H1 (cell line): ENCODE measurements around the gene RMRP. TPM values are rescaled to one million over a fixed set of nuclear protein-coding genes. Genes with fewer than 3 reads are reported as not detected.
A peak's percentile ranks its signal among the peaks of the same experiment; 100 is the strongest.

Source experiments
- CTCF ChIA-PET: fragments of 300-600 bp; sonication (Branson Sonifier 250); formaldehyde crosslinking; loops from one replicate; lab custom pipeline; 2021; ENCODE audit not compliant: partially characterized antibody; lab: Charles Lee
- POLR2A ChIA-PET: fragments of 300-600 bp; sonication (Branson Sonifier 250); formaldehyde crosslinking; loops from one replicate; lab custom pipeline; 2021; ENCODE audit warnings: inconsistent platforms; ENCODE audit not compliant: partially characterized antibody; lab: Charles Lee
- DNase-seq, 2 experiments: peaks; one replicate each; pipeline versions ENCODE4 v3.0.0 to v3.0.0-alpha.2; 2010 to 2022; ENCODE audit warnings: low spot score in 2 of 2, low read depth in 1 of 2, mixed read lengths in 1 of 2
- FAIRE-seq: peaks from 2 replicates; lab custom pipeline; 2011; peaks lifted over from hg19 to GRCh38; lab: Jason Lieb, UNC
- H2AFZ ChIP-seq: 2 replicates; pipeline ENCODE4 v1.8.1; 2012; ENCODE audit warnings: low read length, inconsistent platforms
- H2AK5ac ChIP-seq: 2 replicates; pipeline ENCODE4 v1.6.1; 2013; ENCODE audit warnings: low read depth, low read length
- H2BK120ac ChIP-seq: replicated peaks from 2 replicates; pipeline ENCODE3; 2013; ENCODE audit warnings: low read depth, low read length, inconsistent platforms
- H2BK12ac ChIP-seq: 2 replicates; pipeline ENCODE4 v1.6.1; 2013; ENCODE audit warnings: low read depth, low read length
- H2BK15ac ChIP-seq: 2 replicates; pipeline ENCODE4 v1.6.1; 2013; ENCODE audit warnings: low read length
- H2BK20ac ChIP-seq: 2 replicates; pipeline ENCODE4 v1.6.1; 2013; ENCODE audit warnings: low read length
- H2BK5ac ChIP-seq: 2 replicates; pipeline ENCODE4 v1.6.1; 2013; ENCODE audit warnings: low read depth, low read length
- H3K14ac ChIP-seq: 2 replicates; pipeline ENCODE4 v1.6.1; 2013; ENCODE audit warnings: inconsistent platforms; ENCODE audit not compliant: insufficient read length
- H3K18ac ChIP-seq: 2 replicates; pipeline ENCODE4 v1.6.1; 2013; ENCODE audit warnings: low read length; ENCODE audit errors: extremely low read depth
- H3K23ac ChIP-seq: 2 replicates; pipeline ENCODE4 v1.6.1; 2013; ENCODE audit warnings: inconsistent platforms; ENCODE audit not compliant: insufficient read length
- H3K23me2 ChIP-seq: 2 replicates; pipeline ENCODE4 v1.6.1; 2013; ENCODE audit warnings: low read depth, low read length
- H3K27ac ChIP-seq: 2 replicates; pipeline ENCODE4 v1.6.1; 2011; ENCODE audit warnings: low read depth, low read length, inconsistent platforms
- H3K27me3 ChIP-seq, 4 experiments: replicated peaks in 1 of 4; 1 replicate in 1 of 4; 2 replicates in 3 of 4; pipeline versions ENCODE4 v1.6.1 to v1.8.1; 2011 to 2013; ENCODE audit warnings: low read length in 3 of 4, mild to moderate bottlenecking in 3 of 4, inconsistent platforms in 2 of 4, mixed read lengths in 2 of 4, moderate library complexity in 1 of 4; ENCODE audit not compliant: control insufficient read depth in 3 of 4, insufficient read depth in 3 of 4; ENCODE audit errors: extremely low read depth in 1 of 4
- H3K36me3 ChIP-seq, 4 experiments: 2 replicates each; pipeline versions ENCODE4 v1.6.1 to v1.8.1; 2011 to 2013; ENCODE audit warnings: mild to moderate bottlenecking in 4 of 4, low read length in 3 of 4, moderate library complexity in 2 of 4, control low read depth in 1 of 4, inconsistent platforms in 1 of 4; ENCODE audit not compliant: insufficient read depth in 4 of 4, control insufficient read depth in 2 of 4
- H3K4ac ChIP-seq: replicated peaks from 2 replicates; pipeline ENCODE3; 2013; ENCODE audit warnings: low read length, low read depth, mixed read lengths, inconsistent platforms; ENCODE audit not compliant: insufficient read length
- H3K4me1 ChIP-seq, 4 experiments: replicated peaks in 1 of 4; 1 replicate in 1 of 4; 2 replicates in 3 of 4; pipeline versions ENCODE4 v1.6.1 to v1.8.1; 2011 to 2013; ENCODE audit warnings: low read length in 3 of 4, inconsistent platforms in 2 of 4, mixed read lengths in 1 of 4; ENCODE audit not compliant: insufficient read depth in 4 of 4, control insufficient read depth in 3 of 4
- H3K4me2 ChIP-seq, 2 experiments: 2 replicates each; pipeline versions ENCODE4 v1.6.1 to v1.8.1; 2011 to 2013; ENCODE audit warnings: low read depth in 2 of 2, low read length in 2 of 2, control low read depth in 1 of 2, inconsistent platforms in 1 of 2, mild to moderate bottlenecking in 1 of 2; ENCODE audit not compliant: insufficient read depth in 1 of 2
- H3K4me3 ChIP-seq, 4 experiments: fragments of 200-600, 300-600 bp in 1 of 4; sonication (generic), shearing (Covaris generic), sonication (Bioruptor Twin) in 1 of 4; 2 replicates each; pipeline versions ENCODE4 v1.5.1 to v1.8.1; 2011 to 2016; ENCODE audit warnings: low read length in 4 of 4, low read depth in 3 of 4, control low read depth in 2 of 4, inconsistent platforms in 2 of 4, mild to moderate bottlenecking in 2 of 4, mixed read lengths in 1 of 4, moderate library complexity in 1 of 4; ENCODE audit not compliant: insufficient read depth in 2 of 4; ENCODE audit errors: extremely low read depth in 1 of 4
- H3K56ac ChIP-seq: replicated peaks from 2 replicates; pipeline ENCODE3; 2013; ENCODE audit warnings: low read depth, mild to moderate bottlenecking, mixed read lengths, low read length, inconsistent platforms; ENCODE audit not compliant: insufficient read length
- H3K79me1 ChIP-seq: 2 replicates; pipeline ENCODE4 v1.6.1; 2013; ENCODE audit warnings: low read depth, low read length, control low read depth
- H3K79me2 ChIP-seq, 2 experiments: 2 replicates each; pipeline versions ENCODE4 v1.6.1 to v1.8.1; 2012 to 2013; ENCODE audit warnings: low read length in 2 of 2, mild to moderate bottlenecking in 2 of 2, inconsistent platforms in 1 of 2; ENCODE audit not compliant: insufficient read depth in 2 of 2, control insufficient read depth in 1 of 2
- H3K9ac ChIP-seq, 4 experiments: replicated peaks in 1 of 4; 1 replicate in 1 of 4; 2 replicates in 3 of 4; pipeline versions ENCODE4 v1.6.1 to v1.8.1; 2011 to 2013; ENCODE audit warnings: low read depth in 3 of 4, low read length in 3 of 4, control low read depth in 2 of 4, mild to moderate bottlenecking in 2 of 4, moderate library complexity in 2 of 4, inconsistent platforms in 1 of 4; ENCODE audit errors: extremely low read depth in 1 of 4
- H3K9me3 ChIP-seq, 2 experiments: 2 replicates each; pipeline versions ENCODE4 v1.6.1 to v1.8.1; 2012 to 2013; ENCODE audit warnings: mild to moderate bottlenecking in 2 of 2, moderate library complexity in 2 of 2, control low read depth in 1 of 2, inconsistent platforms in 1 of 2, low read depth in 1 of 2, low read length in 1 of 2, mixed read lengths in 1 of 2; ENCODE audit not compliant: insufficient read depth in 2 of 2
- H4K20me1 ChIP-seq, 2 experiments: replicated peaks in 1 of 2; 2 replicates each; pipeline versions ENCODE3 to v1.8.1; 2011 to 2013; ENCODE audit warnings: inconsistent platforms in 2 of 2, low read length in 2 of 2, mild to moderate bottlenecking in 1 of 2; ENCODE audit not compliant: insufficient read depth in 2 of 2, control insufficient read depth in 1 of 2
- H4K5ac ChIP-seq: 2 replicates; pipeline ENCODE4 v1.6.1; 2013; ENCODE audit warnings: low read length, low read depth, mixed read lengths, inconsistent platforms; ENCODE audit not compliant: insufficient read length
- H4K8ac ChIP-seq: 2 replicates; pipeline ENCODE4 v1.8.0; 2013; ENCODE audit warnings: mild to moderate bottlenecking, moderate library complexity, low read length, inconsistent platforms; ENCODE audit not compliant: insufficient read depth; ENCODE audit errors: extremely low read depth
- H4K91ac ChIP-seq: replicated peaks from 2 replicates; pipeline ENCODE3; 2013; ENCODE audit warnings: low read length, mixed read lengths, inconsistent platforms; ENCODE audit not compliant: insufficient read length
- BCL11A ChIP-seq, 2 experiments: IDR thresholded peaks; one replicate each; pipeline ENCODE4 v1.6.1; 2011; ENCODE audit warnings: low read depth in 2 of 2, low read length in 2 of 2, mild to moderate bottlenecking in 2 of 2
- HDAC6 ChIP-seq: IDR thresholded peaks from one replicate; pipeline ENCODE4 v1.7.1; 2012; ENCODE audit warnings: low read depth, mild to moderate bottlenecking, inconsistent platforms, low read length, moderate library complexity
- MAFK ChIP-seq: IDR thresholded peaks from 2 replicates; pipeline ENCODE4 v1.6.1; 2012; ENCODE audit warnings: low read depth, mild to moderate bottlenecking, improper control_type of control experiment, low read length
- RAD21 ChIP-seq, 2 experiments: IDR thresholded peaks in 1 of 2; conservative IDR thresholded peaks in 1 of 2; 2 replicates each; pipeline ENCODE4 v1.6.1; 2011; ENCODE audit warnings: low read depth in 2 of 2, low read length in 2 of 2, improper control_type of control experiment in 1 of 2, inconsistent platforms in 1 of 2, mild to moderate bottlenecking in 1 of 2, moderate library complexity in 1 of 2
- WGBS, 2 experiments: shearing (Covaris generic) in 1 of 2; methylation state at CpG; one replicate each; pipeline versions ENCODE4 v1.1.6 to v1.1.7; 2013 to 2015; ENCODE audit warnings: low lambda C conversion rate in 2 of 2, mixed read lengths in 2 of 2, inconsistent platforms in 1 of 2, low coverage in 1 of 2, missing lambda C conversion rate in 1 of 2; ENCODE audit not compliant: insufficient replicate concordance in 2 of 2, insufficient coverage in 1 of 2, insufficient read length in 1 of 2; ENCODE audit errors: extremely low coverage in 1 of 2, missing lambda C conversion rate in 1 of 2; 5-methylcytosine and 5-hydroxymethylcytosine counted together
- polyA plus RNA-seq, 7 experiments: library from polyadenylated mRNA; depleted of rRNA in 3 of 7; stranded (reverse) in 5 of 7; unstranded in 2 of 7; fragments of >200 nt in 5 of 7; fragments of 200-250 nt in 2 of 7; gene quantifications; 1 replicate in 5 of 7; 2 replicates in 1 of 7; 4 replicates in 1 of 7; pipeline versions ENCODE4 v1.2.1 to v1.2.3, GENCODE V29; 2011 to 2013; ENCODE audit warnings: missing spikeins in 2 of 7, mixed read lengths in 2 of 7
- total RNA-seq: library from RNA; stranded (reverse); fragmentation: NEBNext Ultra II Directional; extraction: Animal tissue kit (Norgen Biotek cat#: 25700); gene quantifications from 2 replicates; pipeline ENCODE4 v1.2.1, GENCODE V29; 2021

The RMRP gene
- total and polyA plus RNA-seq, 2 of the 8 experiments (the other 6 are each of a cell fraction or from before 2014, with no cell fraction given): 169 to 14,987 TPM

DNA sequence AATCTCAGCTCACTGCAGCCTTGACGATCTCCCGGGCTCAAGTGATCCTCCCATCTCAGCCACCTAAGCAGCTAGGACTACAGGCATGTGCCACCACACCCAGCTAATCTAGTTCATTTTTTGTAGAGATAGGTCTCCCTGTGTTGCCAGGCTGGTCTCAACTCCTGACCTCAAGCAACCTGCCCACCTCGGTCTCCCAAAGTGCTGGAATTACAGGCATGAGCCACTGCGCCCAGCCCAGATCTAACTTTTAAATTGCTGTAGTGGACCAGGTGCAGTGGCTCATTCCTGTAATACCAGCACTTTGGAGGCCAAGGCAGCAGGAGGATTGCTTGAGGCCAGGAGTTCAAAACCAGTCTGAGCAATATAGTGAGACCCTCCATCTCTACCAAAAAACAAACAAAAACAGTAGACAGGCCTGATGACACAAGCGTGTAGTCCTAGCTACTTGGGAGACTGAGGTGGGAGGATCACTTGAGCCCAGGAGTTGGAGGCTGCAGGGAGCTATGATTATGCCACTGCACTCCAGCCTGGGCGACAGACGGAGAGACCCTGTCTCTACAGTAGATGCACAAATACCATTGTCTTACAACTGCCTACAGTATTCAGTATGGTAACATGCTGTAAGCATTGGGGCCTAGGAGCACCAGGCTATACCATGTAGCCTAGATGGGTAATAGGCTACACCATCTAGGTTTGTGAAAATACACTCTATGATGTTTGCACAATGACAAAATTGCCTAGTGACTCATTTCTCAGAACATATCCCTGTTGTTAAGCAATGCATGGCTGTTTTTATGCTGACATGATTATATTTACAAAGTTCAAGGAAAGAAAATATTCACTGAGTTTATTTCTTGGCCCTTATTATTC, 5.6 kb downstream of the RMRP start:
- Histone ChIP-seq H2AFZ (no peak overlapping the region), H3K4me2 (no peak overlapping the region), H3K27ac (no peak overlapping the region), H4K91ac (no peak overlapping the region), H4K8ac (no peak overlapping the region), H4K20me1 (no peaks in the 10 kb centered on the region), H2BK12ac (peak overlapping the region; percentile 80; the same call in 1 of the 2 replicates), H2BK120ac (no peak overlapping the region), H3K14ac (no peak overlapping the region), H2AK5ac (no peak overlapping the region), H3K23ac (no peak overlapping the region), H4K5ac (no peak overlapping the region), H3K9ac (no peak overlapping the region; a peak in 1 of 7 replicates), H3K56ac (no peak overlapping the region), H3K4me3 (no peak overlapping the region), H3K4ac (no peak overlapping the region), H3K79me2 (no peaks in the 10 kb centered on the region), H2BK20ac (peak overlapping the region; percentile 64; the same call in 1 of the 2 replicates), H3K27me3 (peaks cover 0 to 7% (median 0%) of the 10 kb centered on the region in 4 experiments; a peak in 1 of 7 replicates), H3K18ac (no peak overlapping the region)
- WGBS, 2 experiments: 92% methylated on average over 7 of the region's 7 CpGs; no CpG with 5 or more reads in 1 of the 2 experiments
- POLR2A ChIA-PET: interaction anchor here (0.8 to 1.4 kb wide), 3 partner anchors 28 to 49 kb away, joined by 3 read pairs; no protein-coding TSS in a partner anchor
- DNase-seq (no peak), FAIRE-seq (no peak)
- TF ChIP-seq RAD21 (IDR thresholded peaks at IDR 0.05 in 1 of 2, conservative IDR thresholded peaks at IDR 0.05 in 1 of 2; ENCODE audit: low read depth in 2 of 2, low read length in 2 of 2) (no peak), MAFK (no peak), BCL11A (IDR thresholded peaks at IDR 0.05; ENCODE audit: low read depth in 2 of 2, low read length in 2 of 2) (no peak), HDAC6 (no peak)
- TF ChIP-seq, all 59 proteins: peak for 0
- no peaks in the 10 kb centered on the region for H3K36me3 ChIP-seq
- H2BK15ac ChIP-seq: 0 out of 2 replicates have a peak overlapping the region, but pooled peaks have one; percentile 32
- H2BK5ac ChIP-seq: no peak overlapping the region
- H3K4me1 ChIP-seq: peaks cover 2 to 17% (median 12%) of the 10 kb centered on the region in 4 experiments; a peak in 6 of 7 replicates
- no peaks in the 10 kb centered on the region for H3K9me3 ChIP-seq
- CTCF ChIA-PET: interaction anchor here (1.0 to 15.9 kb wide), 8 partner anchors 9 to 80 kb away, joined by 3 to 347 read pairs (median 18); partner anchors contain the start of genes ARHGEF39, CCDC107, CD72 and CREB3
- H3K23me2 ChIP-seq: peaks cover 8% of the 10 kb centered on the region
- no peaks in the 10 kb centered on the region for H3K79me1 ChIP-seq
